GM21360 (cell line): ENCODE data around the gene ST6GALNAC5.
"Not testable (repeated sequence)": the region's sequence is repeated elsewhere in the genome, so short reads cannot be mapped to it uniquely, and the experiment has no call there.

Experiments
- ATAC-seq: cut with Tn5 transposase; IDR thresholded peaks from one replicate; pipeline ENCODE4 v1.9.1; 2021; ENCODE audit warnings: mild to moderate bottlenecking, moderate library complexity; ENCODE audit not compliant: unreplicated experiment

ST6GALNAC5 gene

DNA sequence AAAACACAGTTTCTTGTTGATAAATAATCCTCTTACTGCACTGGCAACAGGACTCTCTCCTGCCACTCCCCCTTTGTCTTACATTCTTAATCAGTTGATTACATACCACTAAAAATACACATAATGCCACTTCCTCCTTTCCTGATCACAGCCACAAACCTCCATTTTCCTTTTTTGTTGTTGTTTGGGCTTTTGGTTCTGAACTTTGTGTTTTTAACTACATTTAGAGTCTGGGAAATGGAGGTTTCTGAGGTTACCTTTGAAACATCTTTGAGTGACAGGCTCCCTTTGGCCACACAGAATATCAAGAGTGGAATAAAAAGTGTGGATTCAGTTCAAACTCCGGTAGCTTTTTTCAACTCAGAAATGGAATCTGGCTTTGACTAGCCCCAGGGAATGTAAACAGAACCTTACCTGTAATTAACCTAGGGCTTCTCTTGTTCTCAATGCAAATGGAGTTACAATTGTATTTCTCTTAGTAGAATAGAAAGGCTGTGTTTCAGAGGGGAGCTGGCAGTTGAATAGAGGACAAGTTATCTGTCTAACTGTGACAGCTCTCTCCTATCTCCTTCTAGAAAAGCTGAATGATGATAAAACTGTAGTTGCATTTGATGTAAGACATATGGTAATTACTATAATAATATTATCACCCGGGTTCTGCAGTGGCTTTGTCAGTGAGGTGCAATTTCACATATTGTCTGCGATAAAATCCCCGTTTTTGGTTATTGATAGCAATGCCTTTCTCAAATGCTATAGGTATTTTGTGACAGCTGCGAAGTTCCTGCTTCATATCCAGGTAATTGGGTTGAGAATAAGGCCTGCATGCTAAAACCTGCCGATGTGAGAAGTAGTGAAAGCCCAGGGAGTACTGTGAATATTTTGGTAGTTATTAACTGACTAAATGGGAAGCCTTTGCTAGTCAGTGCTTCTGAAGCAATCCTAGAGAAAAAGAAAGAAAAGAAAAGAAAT, 66.9 kb downstream of the ST6GALNAC5 start:
- ATAC-seq: no peak

DNA sequence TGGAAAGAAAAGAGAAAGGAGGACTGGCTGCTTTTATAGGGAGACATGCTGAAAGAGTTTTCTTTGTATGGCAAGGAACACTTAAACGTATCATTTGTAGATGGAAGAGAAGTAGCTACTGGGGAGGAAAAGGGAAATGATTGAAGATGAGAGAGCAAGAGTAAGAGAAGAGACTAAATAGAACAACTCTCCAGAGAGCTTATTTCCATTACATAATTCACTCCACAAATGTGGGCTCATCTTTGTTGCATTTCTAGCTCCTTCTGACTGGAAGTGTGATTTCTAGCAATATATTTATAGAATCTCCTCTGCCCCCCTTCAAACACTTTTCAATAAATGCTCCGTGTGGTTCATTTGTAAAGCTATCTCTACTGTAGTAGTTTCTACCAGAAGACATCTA, 71.0 kb downstream of the ST6GALNAC5 start:
- no peak for ATAC-seq

- no peak for ATAC-seq
Measured at GRCh38 chr1:76939050-76939816, 72.0 kb downstream of the ST6GALNAC5 start.

DNA sequence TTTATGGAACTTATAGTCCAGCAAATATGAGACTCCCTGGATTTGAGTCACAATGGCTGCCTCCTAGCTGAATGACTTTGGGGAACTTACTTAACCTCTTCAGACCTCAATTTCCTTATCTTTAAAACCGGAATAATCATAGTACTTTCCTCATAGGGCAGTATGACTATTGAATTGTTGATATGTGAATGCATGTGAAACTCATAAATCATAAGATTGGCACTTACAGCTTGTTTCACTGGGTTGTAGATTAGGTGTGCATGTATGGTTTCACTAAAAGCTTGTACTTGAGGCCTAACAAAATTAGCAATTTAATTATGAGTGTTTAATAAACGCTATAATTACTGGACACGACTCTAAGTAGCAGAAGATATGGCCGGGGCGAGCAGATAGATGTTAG, 72.5 kb downstream of the ST6GALNAC5 start:
- ATAC-seq: no peak

DNA sequence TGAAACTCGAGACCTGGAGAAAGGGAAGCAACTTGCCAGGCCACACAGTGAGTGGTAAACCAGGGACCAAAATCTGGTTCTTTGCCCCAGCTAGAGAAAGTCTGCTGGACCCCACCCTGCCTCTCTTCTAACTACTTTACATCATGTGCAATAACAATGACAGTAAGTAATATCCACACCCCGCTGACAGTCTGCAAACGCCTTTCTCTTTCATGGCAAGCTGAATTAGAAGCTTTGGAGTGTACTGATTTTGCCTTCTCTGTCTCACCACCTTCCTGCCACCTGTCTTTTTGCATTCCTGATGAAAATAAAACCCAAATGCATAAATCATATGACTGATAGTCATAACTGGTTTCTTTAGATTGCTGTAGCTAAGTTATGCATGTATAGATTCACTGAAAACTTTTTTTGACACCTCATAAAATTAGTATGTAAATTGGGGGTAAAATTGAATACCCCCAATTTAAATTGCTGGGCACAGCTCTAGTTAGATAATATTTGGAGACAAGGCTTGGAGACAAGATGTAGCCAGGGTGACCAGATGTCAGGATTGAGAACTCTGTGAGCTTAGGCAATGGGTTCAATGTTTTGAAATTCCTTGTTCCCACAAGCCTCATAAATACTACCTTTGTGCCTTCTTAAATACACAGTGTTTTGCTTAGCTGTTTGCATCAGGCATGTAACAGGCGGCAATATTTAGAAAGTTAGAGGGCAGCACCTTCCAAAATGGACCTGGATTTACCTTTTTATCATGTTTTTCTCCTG, 73.5 kb downstream of the ST6GALNAC5 start:
- no peak for ATAC-seq

- ATAC-seq: no peak
Measured at GRCh38 chr1:76942549-76942948, 75.3 kb downstream of the ST6GALNAC5 start.

GRCh38 chr1:76944942-76945341, 77.7 kb downstream of the ST6GALNAC5 start:
- no peak for ATAC-seq

GRCh38 chr1:76948846-76949245, 81.6 kb downstream of the ST6GALNAC5 start:
- no peak for ATAC-seq

DNA sequence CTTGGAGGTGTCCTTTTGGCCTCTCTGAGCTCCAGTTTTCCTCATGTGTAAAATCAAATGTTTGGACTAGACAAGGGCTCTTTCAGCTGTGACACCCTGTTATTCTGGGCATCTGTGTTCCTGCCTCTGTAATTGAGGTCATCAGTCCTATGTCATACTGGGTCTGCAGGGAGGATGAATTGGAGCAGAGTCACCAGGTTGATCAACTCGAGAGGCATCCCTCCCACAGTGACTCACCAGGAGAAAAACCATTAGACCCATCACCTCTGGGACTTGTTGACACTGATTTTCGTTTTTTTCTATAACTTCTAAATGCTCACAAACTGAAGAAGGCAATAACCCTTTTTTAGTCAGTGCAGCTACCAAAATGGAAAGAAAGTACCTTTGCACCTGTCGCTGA, 82.2 kb downstream of the ST6GALNAC5 start:
- ATAC-seq: no peak

DNA sequence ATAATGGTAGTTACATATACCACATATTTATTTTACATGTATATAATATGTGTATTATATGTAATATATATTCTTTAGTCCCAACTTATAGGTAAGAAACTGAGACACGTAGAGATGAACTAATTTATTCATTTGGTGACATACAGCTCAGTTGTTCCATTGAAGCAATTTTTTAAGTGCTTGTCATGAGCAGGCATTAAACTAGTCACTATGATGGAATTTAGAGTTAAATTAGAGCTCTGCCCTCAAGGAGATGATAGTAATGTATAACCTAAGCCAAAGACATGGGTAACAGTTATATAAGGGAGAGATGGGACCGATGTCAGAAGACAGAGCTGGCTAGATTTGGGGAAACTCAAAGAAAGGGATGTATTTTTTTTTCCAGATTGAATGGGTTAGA, 83.0 kb downstream of the ST6GALNAC5 start:
- ATAC-seq: no peak

GRCh38 chr1:76951153-76951552, 83.9 kb downstream of the ST6GALNAC5 start:
- ATAC-seq: no peak

- ATAC-seq: no peak
Measured at GRCh38 chr1:76955652-76956051, 88.4 kb downstream of the ST6GALNAC5 start.

DNA sequence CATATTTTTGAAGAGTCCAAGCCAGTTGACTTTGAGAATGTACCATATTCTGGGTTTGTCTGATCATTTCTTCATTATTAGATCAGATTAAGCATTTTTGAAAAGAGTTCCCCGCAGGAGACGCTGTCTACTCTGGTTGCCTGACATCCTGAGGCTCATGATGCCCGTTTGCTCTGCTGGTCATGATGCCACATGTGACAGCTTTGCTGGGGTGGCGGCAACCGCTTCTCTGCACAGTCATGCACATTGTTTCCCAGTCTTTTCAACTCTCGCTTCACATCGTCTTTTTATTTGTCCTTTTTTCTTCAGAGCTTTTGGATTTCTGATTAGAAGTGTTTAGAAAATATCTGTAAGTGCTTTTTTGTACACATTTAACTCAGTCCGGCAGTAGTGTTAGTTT, 90.7 kb downstream of the ST6GALNAC5 start:
- ATAC-seq: no peak

DNA sequence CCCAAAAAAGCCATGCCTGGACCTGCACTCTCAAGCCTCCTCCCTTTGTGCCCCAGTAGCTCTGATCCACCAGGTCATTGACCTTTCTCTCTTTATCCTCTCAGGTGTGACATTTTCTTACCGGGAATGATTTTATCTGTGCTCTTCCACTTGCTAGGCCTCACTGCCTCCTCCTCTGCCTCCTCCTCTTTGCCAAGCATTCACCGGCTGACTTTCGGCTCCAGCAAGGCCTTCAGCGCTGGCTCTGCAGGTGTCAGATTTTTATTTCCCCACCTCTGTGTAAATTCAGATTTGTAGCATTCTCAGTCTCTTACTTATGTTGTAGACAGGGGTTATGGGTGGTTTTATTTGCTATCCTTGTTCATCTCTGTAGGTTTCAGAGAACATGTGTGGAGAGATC, 91.5 kb downstream of the ST6GALNAC5 start:
- ATAC-seq: no peak

DNA sequence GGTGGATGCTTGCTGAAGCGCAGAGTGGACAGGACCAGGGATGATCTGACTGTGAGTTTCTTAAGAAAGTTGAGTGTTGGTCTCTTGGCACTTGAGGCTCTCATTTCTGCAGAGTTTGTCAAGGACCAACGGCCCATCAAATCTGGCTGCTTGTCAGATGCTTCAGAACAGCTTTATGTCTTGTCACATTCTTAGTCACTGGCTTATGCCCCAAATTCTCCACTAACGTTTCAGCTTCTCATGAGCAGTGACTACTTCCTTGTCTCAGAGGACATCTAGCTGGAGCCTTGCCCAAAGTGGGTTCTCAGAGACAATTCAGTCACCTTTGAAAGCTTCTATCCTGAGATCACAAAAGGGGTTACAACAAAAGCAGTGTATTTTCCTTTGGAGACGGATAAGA, 92.3 kb downstream of the ST6GALNAC5 start:
- no peak for ATAC-seq

DNA sequence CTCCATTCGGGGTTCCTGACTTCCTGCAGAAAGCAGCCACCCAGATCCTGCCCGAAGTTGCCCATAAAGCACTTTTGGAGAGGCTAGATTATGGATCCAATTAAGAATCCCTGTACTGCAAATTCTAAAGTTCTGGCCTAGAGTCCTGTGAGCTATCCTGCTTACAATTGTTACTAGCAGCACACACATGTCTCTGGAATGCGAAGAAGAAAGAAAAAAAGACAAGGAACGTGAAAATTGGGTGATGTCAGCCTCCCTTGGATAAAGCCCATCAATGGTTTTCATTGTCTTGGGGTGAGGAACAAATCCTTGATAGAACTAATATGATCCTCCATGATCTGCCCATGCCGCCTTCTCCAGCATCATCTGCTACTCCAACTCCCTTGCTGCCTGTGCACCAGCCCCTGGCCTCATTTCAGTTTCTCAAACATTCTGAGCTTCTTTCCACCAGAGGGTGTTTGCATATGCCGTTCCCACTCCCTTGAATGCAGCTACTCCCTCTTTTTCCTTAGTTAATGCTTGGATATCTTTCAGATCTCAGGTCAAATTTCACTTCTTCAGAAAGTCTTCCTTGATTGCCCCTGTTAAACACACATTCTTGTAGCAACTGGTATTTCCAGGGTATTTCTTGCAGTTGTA, 94.0 kb downstream of the ST6GALNAC5 start:
- no peak for ATAC-seq

GRCh38 chr1:76961820-76962207, 94.5 kb downstream of the ST6GALNAC5 start:
- ATAC-seq: no peak

GRCh38 chr1:76981267-76981666, 114.0 kb downstream of the ST6GALNAC5 start:
- not testable (repeated sequence) for ATAC-seq

- no peak for ATAC-seq
Measured at GRCh38 chr1:76989976-76990375, 122.7 kb downstream of the ST6GALNAC5 start.

DNA sequence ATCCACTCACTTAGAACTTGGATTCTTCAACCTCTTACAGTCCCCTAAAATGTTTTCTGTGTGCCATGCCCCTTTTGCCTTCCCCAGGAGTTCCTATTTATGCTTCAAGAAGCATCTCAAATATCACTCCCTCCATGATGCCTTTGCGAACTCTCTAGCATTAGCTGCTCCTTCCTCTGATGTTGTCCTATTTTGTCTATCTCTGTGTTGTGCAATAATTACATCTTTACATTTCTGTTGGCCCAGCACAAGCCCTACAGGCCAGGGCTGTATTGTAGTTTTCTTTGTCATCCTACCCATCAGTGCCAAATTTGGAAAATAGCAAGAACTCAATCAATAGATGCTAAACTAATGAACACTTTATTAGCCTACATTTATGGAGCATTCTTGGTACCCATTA, 125.8 kb downstream of the ST6GALNAC5 start:
- ATAC-seq: no peak
